HCT116 (cell line): ENCODE results near the gene POC1A. TPM values are rescaled to one million over a fixed set of nuclear protein-coding genes. Genes with fewer than 3 reads are reported as not detected.

Experiments used
- ATAC-seq: fragments of 200-7000 bp; cut with Tn5 transposase; 2 replicates; pipeline ENCODE4 v1.9.1; 2020; ENCODE audit warnings: mild to moderate bottlenecking, moderate library complexity
- BruUV-seq: library from RNA; stranded (reverse); fragments of 400-500 nt; replicated peaks from 2 replicates; lab custom pipeline; 2021; lab: Mats Ljungman, UMichigan
- CTCF ChIA-PET: fragments of 300-600 bp; sonication (Branson Sonifier 250); formaldehyde crosslinking; loops from one replicate; lab custom pipeline; 2021; ENCODE audit warnings: antibody characterized with exemption; lab: Charles Lee
- POLR2A ChIA-PET: fragments of 300-600, 350-600 bp; sonication (Branson Sonifier 250); formaldehyde crosslinking; loops from one replicate; lab custom pipeline; 2021; ENCODE audit warnings: antibody characterized with exemption; lab: Charles Lee
- RAD21 ChIA-PET, 2 experiments: fragments of 300-600 bp; sonication (Branson Sonifier 250); formaldehyde crosslinking; loops; one replicate each; lab custom pipeline; 2023; ENCODE audit warnings: low total read pairs in 2 of 2; ENCODE audit not compliant: uncharacterized antibody in 2 of 2, unreplicated experiment in 2 of 2, low non-redundant PET in 1 of 2; lab: Charles Lee
- DNase-seq: peaks from one replicate; pipeline ENCODE4 v3.0.0-alpha.2; 2010; ENCODE audit warnings: low read depth, low spot score
- H2AFZ ChIP-seq: fragments of 200-600 bp; shearing (Covaris generic), sonication (generic); 2 replicates; pipeline ENCODE4 v1.6.1; 2017; ENCODE audit warnings: low read depth, mixed run types, mixed read lengths, antibody characterized with exemption, low read length; ENCODE audit not compliant: poor library complexity, severe bottlenecking
- H3K27ac ChIP-seq: 2 replicates; pipeline ENCODE4 v1.5.1; 2012; ENCODE audit warnings: low read depth, low read length
- H3K27me3 ChIP-seq: fragments of 200-600 bp; sonication (generic); 2 replicates; pipeline ENCODE4 v1.6.1; 2016; ENCODE audit warnings: mixed run types, low read length, mixed read lengths; ENCODE audit not compliant: insufficient read depth
- H3K36me3 ChIP-seq, 2 experiments: fragments of 200-500 bp in 1 of 2; fragments of 200-600 bp in 1 of 2; sonication (Bioruptor generic) in 1 of 2; sonication (generic) in 1 of 2; 2 replicates each; pipeline versions ENCODE4 v1.5.1 to v1.6.1; 2014 to 2016; ENCODE audit warnings: low read length in 2 of 2, inconsistent platforms in 1 of 2, mixed read lengths in 1 of 2, mixed run types in 1 of 2; ENCODE audit not compliant: insufficient read depth in 2 of 2, control insufficient read depth in 1 of 2
- H3K4me1 ChIP-seq, 2 experiments: fragments of 200-600 bp in 1 of 2; sonication (generic) in 1 of 2; 2 replicates each; pipeline versions ENCODE4 v1.5.1 to v1.6.1; 2012 to 2017; ENCODE audit warnings: low read length in 2 of 2, inconsistent platforms in 1 of 2, mild to moderate bottlenecking in 1 of 2, mixed read lengths in 1 of 2, mixed run types in 1 of 2, moderate library complexity in 1 of 2; ENCODE audit not compliant: insufficient read depth in 2 of 2, control insufficient read depth in 1 of 2
- H3K4me2 ChIP-seq: fragments of 200-600 bp; sonication (generic); 2 replicates; pipeline ENCODE4 v1.6.1; 2017; ENCODE audit warnings: mixed run types, low read length, mixed read lengths
- H3K4me3 ChIP-seq, 2 experiments: fragments of 200-600 bp in 1 of 2; sonication (generic) in 1 of 2; replicated peaks in 1 of 2; 2 replicates each; pipeline ENCODE4 v1.5.1; 2011 to 2016; ENCODE audit warnings: low read length in 2 of 2, control low read depth in 1 of 2, low read depth in 1 of 2, mild to moderate bottlenecking in 1 of 2, mixed read lengths in 1 of 2, mixed run types in 1 of 2
- H3K79me2 ChIP-seq: fragments of 200-600 bp; sonication (generic); 2 replicates; pipeline ENCODE4 v1.6.1; 2017; ENCODE audit warnings: mild to moderate bottlenecking, mixed run types, low read length, moderate library complexity, mixed read lengths; ENCODE audit not compliant: insufficient read depth
- H3K9ac ChIP-seq: fragments of 200-600 bp; sonication (generic); 2 replicates; pipeline ENCODE4 v1.6.1; 2016; ENCODE audit warnings: low read length, mixed read lengths
- H3K9me2 ChIP-seq: fragments of 200-600 bp; sonication (generic), shearing (Covaris generic); 2 replicates; pipeline ENCODE4 v1.6.1; 2017; ENCODE audit warnings: mixed run types, mild to moderate bottlenecking, moderate library complexity; ENCODE audit not compliant: insufficient read depth
- H3K9me3 ChIP-seq, 2 experiments: fragments of 200-500 bp in 1 of 2; fragments of 200-600 bp in 1 of 2; sonication (Bioruptor generic) in 1 of 2; sonication (generic) in 1 of 2; 2 replicates each; pipeline ENCODE4 v1.6.1; 2014 to 2017; ENCODE audit warnings: low read length in 2 of 2, mixed read lengths in 2 of 2, inconsistent platforms in 1 of 2, low read depth in 1 of 2, mild to moderate bottlenecking in 1 of 2, mixed run types in 1 of 2, moderate library complexity in 1 of 2; ENCODE audit not compliant: control insufficient read depth in 1 of 2, insufficient read depth in 1 of 2
- H4K20me1 ChIP-seq: fragments of 200-600 bp; sonication (generic), shearing (Covaris generic); 2 replicates; pipeline ENCODE4 v1.6.1; 2017; ENCODE audit warnings: mixed run types, mild to moderate bottlenecking, moderate library complexity; ENCODE audit not compliant: insufficient read depth
- CBX3 ChIP-seq: IDR thresholded peaks from 2 replicates; pipeline ENCODE4 v1.6.1; 2012; ENCODE audit warnings: low read depth
- EGR1 ChIP-seq: IDR thresholded peaks from 2 replicates; pipeline ENCODE4 v1.6.1; 2012; ENCODE audit warnings: low read depth
- ELF1 ChIP-seq: IDR thresholded peaks from 2 replicates; pipeline ENCODE4 v1.6.1; 2012; ENCODE audit warnings: low read depth, borderline replicate concordance
- EZH2 ChIP-seq: fragments of 200-600 bp; sonication (generic); IDR thresholded peaks from 2 replicates; pipeline ENCODE4 v1.6.1; 2017; ENCODE audit warnings: antibody characterized with exemption, mixed run types
- EZH2phosphoT487 ChIP-seq: fragments of 200-600 bp; IDR thresholded peaks from 2 replicates; pipeline ENCODE4 v1.6.1; 2018; ENCODE audit warnings: antibody characterized with exemption, borderline replicate concordance
- POLR2A ChIP-seq: IDR thresholded peaks from 2 replicates; pipeline ENCODE4 v1.7.0; 2011; ENCODE audit warnings: borderline replicate concordance; ENCODE audit not compliant: insufficient read depth, insufficient read length; ENCODE audit errors: extremely low read depth
- POLR2AphosphoS5 ChIP-seq: IDR thresholded peaks from 2 replicates; pipeline ENCODE4 v1.6.1; 2011; ENCODE audit warnings: mild to moderate bottlenecking, low read depth, low read length, moderate library complexity
- RAD21 ChIP-seq: IDR thresholded peaks from 2 replicates; pipeline ENCODE4 v1.6.1; 2012; ENCODE audit warnings: low read depth, mild to moderate bottlenecking
- SIN3A ChIP-seq: IDR thresholded peaks from 2 replicates; pipeline ENCODE4 v1.6.1; 2012; ENCODE audit warnings: low read depth
- SP1 ChIP-seq: IDR thresholded peaks from 2 replicates; pipeline ENCODE4 v1.6.1; 2012; ENCODE audit warnings: low read depth
- SRF ChIP-seq: IDR thresholded peaks from 2 replicates; pipeline ENCODE4 v1.6.1; 2012; ENCODE audit warnings: low read depth
- TCF7L2 ChIP-seq: IDR thresholded peaks from 2 replicates; pipeline ENCODE4 v1.7.0; 2011; ENCODE audit warnings: borderline replicate concordance, inconsistent platforms; ENCODE audit not compliant: insufficient read depth, insufficient read length; ENCODE audit errors: extremely low read depth
- YY1 ChIP-seq: IDR thresholded peaks from 2 replicates; pipeline ENCODE4 v1.6.1; 2011; ENCODE audit warnings: low read length, low read depth, moderate library complexity, mild to moderate bottlenecking; ENCODE audit not compliant: insufficient replicate concordance; ENCODE audit errors: extremely low read depth
- ZFX ChIP-seq: fragments of 450-650 bp; IDR thresholded peaks from 2 replicates; pipeline ENCODE4 v1.6.1; 2017
- ZNF274 ChIP-seq: fragments of 200-500 bp; sonication (Bioruptor generic); IDR thresholded peaks from 2 replicates; pipeline ENCODE4 v1.6.1; 2014; ENCODE audit warnings: mild to moderate bottlenecking, low read depth, low read length, inconsistent platforms
- intact Hi-C: fragments of 100-400 bp; cut with micrococcal nuclease; formaldehyde crosslinking; loops from 2 replicates; pipeline ENCODE4 v1.10.0; 2022
- total RNA-seq: library from RNA; stranded (reverse); gene quantifications from one replicate; pipeline ENCODE4 v1.2.1, GENCODE V29; 2021; ENCODE audit not compliant: unreplicated experiment
- TF ChIP-seq, protein P1 (sequence below), 3 experiments: fragments of 200-600 bp in 1 of 3; sonication (generic) in 1 of 3; IDR thresholded peaks in 2 of 3; conservative IDR thresholded peaks in 1 of 3; 2 replicates each; pipeline ENCODE4 v1.5.1; 2012 to 2017; ENCODE audit warnings: low read depth in 2 of 3, low read length in 2 of 3, antibody characterized with exemption in 1 of 3, borderline replicate concordance in 1 of 3, control low read depth in 1 of 3, mild to moderate bottlenecking in 1 of 3, mixed read lengths in 1 of 3, mixed run types in 1 of 3, moderate library complexity in 1 of 3; ENCODE audit not compliant: insufficient read depth in 1 of 3
- TF ChIP-seq, protein P2 (sequence below): IDR thresholded peaks from 2 replicates; pipeline ENCODE4 v1.6.1; 2012
- TF ChIP-seq, protein P3 (sequence below): IDR thresholded peaks from 2 replicates; pipeline ENCODE4 v1.6.1; 2012
- TF ChIP-seq, protein P4 (sequence below): IDR thresholded peaks from 2 replicates; pipeline ENCODE4 v1.6.1; 2012; ENCODE audit warnings: low read depth

The POC1A gene
- total RNA-seq, 1 experiment from 2014 or later = 34.0 TPM

DNA sequence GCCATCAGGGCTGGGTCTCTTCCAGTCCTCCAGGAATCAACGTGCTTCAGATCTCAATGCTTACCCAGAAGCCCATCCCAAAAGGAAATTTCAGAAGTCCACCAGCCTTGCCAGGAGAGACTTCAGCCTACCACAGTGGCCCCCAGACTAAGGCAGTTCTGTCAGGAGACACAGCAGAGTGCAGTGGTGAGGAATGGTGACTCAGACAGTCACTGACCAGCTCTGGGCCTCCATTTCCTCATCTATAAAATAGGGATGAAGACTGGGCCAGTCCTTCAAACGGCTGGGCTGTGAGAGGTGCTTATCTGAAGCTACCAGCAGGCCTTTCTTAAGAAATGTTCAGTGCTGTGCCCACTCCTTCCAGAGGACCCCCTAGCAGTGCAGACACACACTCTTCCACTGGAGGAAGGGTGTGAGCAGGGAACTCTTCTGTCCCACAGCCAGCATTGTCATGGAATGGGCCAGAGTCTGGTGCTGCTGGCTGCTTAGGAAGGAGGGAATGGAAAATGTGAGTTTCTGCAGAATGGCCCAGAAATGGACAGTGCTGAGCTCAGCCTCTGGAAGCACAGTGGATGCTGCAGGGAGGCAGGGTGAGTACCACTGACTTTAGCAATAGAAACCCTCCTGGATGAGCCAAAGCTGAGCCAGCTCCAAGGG, 56.2 kb downstream of the POC1A start (continued):
- TF ChIP-seq, protein P1, sequence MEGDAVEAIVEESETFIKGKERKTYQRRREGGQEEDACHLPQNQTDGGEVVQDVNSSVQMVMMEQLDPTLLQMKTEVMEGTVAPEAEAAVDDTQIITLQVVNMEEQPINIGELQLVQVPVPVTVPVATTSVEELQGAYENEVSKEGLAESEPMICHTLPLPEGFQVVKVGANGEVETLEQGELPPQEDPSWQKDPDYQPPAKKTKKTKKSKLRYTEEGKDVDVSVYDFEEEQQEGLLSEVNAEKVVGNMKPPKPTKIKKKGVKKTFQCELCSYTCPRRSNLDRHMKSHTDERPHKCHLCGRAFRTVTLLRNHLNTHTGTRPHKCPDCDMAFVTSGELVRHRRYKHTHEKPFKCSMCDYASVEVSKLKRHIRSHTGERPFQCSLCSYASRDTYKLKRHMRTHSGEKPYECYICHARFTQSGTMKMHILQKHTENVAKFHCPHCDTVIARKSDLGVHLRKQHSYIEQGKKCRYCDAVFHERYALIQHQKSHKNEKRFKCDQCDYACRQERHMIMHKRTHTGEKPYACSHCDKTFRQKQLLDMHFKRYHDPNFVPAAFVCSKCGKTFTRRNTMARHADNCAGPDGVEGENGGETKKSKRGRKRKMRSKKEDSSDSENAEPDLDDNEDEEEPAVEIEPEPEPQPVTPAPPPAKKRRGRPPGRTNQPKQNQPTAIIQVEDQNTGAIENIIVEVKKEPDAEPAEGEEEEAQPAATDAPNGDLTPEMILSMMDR (IDR thresholded peaks at IDR 0.05 in 2 of 3, conservative IDR thresholded peaks at IDR 0.05 in 1 of 3; ENCODE audit: borderline replicate concordance in 1 of 3, insufficient read depth in 1 of 3, low read depth in 2 of 3, low read length in 2 of 3) = no peak
- TF ChIP-seq RAD21 = no peak
- TF ChIP-seq CBX3 = no peak
- TF ChIP-seq ZNF274 = no peak
- TF ChIP-seq EZH2phosphoT487 = no peak
- TF ChIP-seq EGR1 = no peak
- no peak for TF ChIP-seq SRF
- no peak for TF ChIP-seq POLR2AphosphoS5
- no peak for TF ChIP-seq SIN3A
- TF ChIP-seq TCF7L2 = no peak
- TF ChIP-seq, all 23 proteins: peak for 0

DNA sequence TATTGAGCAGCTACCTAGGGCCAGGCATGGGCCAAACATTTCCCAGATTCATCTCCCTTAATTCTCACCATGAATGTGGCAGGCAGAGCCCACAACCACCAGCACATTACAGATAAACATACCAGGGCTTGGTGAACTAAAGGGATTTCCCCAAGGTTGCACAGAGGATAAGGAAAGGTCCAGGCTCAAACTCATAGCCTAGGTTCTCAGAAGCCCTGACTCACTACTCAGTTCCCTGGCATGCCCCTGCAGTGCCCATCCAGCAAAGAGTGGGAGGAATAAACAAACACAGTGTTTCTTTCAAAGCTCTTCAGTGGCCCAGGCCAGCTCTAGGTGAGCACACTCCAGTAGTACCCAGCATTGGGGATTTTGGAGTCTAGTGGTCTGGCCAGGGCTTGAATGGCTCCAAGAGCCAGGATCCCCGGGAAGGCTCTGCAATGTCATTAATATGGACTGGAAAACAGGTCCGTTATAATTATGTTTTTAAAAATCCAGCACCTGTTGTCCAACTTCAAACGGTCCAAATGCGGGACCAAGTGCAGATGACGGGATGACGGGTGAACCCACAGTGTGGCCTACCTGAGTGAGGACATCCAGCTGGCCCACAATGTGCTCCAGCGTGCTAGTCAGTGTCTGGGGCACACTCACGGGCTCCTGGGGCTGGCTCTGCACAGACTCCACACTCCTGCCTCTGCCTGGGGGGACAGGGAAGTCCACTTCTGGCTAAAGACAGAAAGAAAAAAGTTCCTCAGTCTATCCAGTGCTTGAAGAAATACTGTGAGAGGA, 58.0 kb downstream of the POC1A start:
- peaks cover 0 to 7% of the 10 kb centered on the region in 2 experiments; a peak in 2 of 4 replicates for H3K36me3 ChIP-seq
- no peak overlapping the region for H3K9ac ChIP-seq
- no peak overlapping the region for H2AFZ ChIP-seq
- intact Hi-C loops = no loop called here
- no peak overlapping the region for H3K4me2 ChIP-seq
- no TSS peak for BruUV-seq
- H3K27ac ChIP-seq = no peak overlapping the region
- no peaks in the 10 kb centered on the region for H3K27me3 ChIP-seq
- RAD21 ChIA-PET = no interaction called here
- H3K79me2 ChIP-seq = no peaks in the 10 kb centered on the region
- H3K4me1 ChIP-seq = peaks cover 1 to 17% of the 10 kb centered on the region in 2 experiments; a peak in 3 of 4 replicates
- no peaks in the 10 kb centered on the region for H3K9me2 ChIP-seq
- DNase-seq (no peak), ATAC-seq (no peak)
- POLR2A ChIA-PET = no interaction called here
- CTCF ChIA-PET = interaction anchor here (1.5 kb wide), 1 partner anchor 124 kb away, joined by 3 read pairs; no protein-coding TSS in a partner anchor
- peaks cover 0 to 3% of the 10 kb centered on the region in 2 experiments; a peak in 1 of 4 replicates for H3K9me3 ChIP-seq
- no peaks in the 10 kb centered on the region for H4K20me1 ChIP-seq
- no peak overlapping the region for H3K4me3 ChIP-seq
- TF ChIP-seq SRF = no peak
- TF ChIP-seq SP1 = no peak
- TF ChIP-seq ZFX = no peak
- TF ChIP-seq, protein P2, sequence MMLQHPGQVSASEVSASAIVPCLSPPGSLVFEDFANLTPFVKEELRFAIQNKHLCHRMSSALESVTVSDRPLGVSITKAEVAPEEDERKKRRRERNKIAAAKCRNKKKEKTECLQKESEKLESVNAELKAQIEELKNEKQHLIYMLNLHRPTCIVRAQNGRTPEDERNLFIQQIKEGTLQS = no peak
- no peak for TF ChIP-seq POLR2A
- no peak for TF ChIP-seq ELF1
- TF ChIP-seq YY1 = no peak
- no peak for TF ChIP-seq EZH2phosphoT487
- no peak for TF ChIP-seq EZH2
- TF ChIP-seq, protein P3, sequence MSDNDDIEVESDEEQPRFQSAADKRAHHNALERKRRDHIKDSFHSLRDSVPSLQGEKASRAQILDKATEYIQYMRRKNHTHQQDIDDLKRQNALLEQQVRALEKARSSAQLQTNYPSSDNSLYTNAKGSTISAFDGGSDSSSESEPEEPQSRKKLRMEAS = no peak
- TF ChIP-seq, protein P4, sequence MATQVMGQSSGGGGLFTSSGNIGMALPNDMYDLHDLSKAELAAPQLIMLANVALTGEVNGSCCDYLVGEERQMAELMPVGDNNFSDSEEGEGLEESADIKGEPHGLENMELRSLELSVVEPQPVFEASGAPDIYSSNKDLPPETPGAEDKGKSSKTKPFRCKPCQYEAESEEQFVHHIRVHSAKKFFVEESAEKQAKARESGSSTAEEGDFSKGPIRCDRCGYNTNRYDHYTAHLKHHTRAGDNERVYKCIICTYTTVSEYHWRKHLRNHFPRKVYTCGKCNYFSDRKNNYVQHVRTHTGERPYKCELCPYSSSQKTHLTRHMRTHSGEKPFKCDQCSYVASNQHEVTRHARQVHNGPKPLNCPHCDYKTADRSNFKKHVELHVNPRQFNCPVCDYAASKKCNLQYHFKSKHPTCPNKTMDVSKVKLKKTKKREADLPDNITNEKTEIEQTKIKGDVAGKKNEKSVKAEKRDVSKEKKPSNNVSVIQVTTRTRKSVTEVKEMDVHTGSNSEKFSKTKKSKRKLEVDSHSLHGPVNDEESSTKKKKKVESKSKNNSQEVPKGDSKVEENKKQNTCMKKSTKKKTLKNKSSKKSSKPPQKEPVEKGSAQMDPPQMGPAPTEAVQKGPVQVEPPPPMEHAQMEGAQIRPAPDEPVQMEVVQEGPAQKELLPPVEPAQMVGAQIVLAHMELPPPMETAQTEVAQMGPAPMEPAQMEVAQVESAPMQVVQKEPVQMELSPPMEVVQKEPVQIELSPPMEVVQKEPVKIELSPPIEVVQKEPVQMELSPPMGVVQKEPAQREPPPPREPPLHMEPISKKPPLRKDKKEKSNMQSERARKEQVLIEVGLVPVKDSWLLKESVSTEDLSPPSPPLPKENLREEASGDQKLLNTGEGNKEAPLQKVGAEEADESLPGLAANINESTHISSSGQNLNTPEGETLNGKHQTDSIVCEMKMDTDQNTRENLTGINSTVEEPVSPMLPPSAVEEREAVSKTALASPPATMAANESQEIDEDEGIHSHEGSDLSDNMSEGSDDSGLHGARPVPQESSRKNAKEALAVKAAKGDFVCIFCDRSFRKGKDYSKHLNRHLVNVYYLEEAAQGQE = no peak
